HL-60 (cell line): ENCODE measurements around the gene CCDC107.

Experiments
- CTCF ChIP-seq: IDR thresholded peaks from one replicate; pipeline ENCODE4 v1.5.1; 2011; ENCODE audit warnings: low read length, control low read depth, inconsistent platforms; ENCODE audit not compliant: insufficient read depth
- GABPA ChIP-seq: IDR thresholded peaks from 2 replicates; pipeline ENCODE4 v1.6.1; 2012; ENCODE audit warnings: low read depth
- POLR2AphosphoS5 ChIP-seq: IDR thresholded peaks from 2 replicates; pipeline ENCODE4 v1.6.1; 2012; ENCODE audit warnings: low read depth
- REST ChIP-seq: IDR thresholded peaks from 2 replicates; pipeline ENCODE4 v1.6.1; 2012; ENCODE audit warnings: low read depth; ENCODE audit not compliant: insufficient replicate concordance
- SPI1 ChIP-seq: IDR thresholded peaks from 2 replicates; pipeline ENCODE4 v1.6.1; 2012; ENCODE audit warnings: low read depth, mild to moderate bottlenecking, borderline replicate concordance

- TF ChIP-seq CTCF (no peak), POLR2AphosphoS5 (no peak), GABPA (no peak), SPI1 (no peak), REST (no peak)
Measured at GRCh38 chr9:35661756-35662350, 3.8 kb downstream of the CCDC107 start.
